Measurements from ENCODE around the gene EPSTI1.

- TF ChIP-seq, protein P1, sequence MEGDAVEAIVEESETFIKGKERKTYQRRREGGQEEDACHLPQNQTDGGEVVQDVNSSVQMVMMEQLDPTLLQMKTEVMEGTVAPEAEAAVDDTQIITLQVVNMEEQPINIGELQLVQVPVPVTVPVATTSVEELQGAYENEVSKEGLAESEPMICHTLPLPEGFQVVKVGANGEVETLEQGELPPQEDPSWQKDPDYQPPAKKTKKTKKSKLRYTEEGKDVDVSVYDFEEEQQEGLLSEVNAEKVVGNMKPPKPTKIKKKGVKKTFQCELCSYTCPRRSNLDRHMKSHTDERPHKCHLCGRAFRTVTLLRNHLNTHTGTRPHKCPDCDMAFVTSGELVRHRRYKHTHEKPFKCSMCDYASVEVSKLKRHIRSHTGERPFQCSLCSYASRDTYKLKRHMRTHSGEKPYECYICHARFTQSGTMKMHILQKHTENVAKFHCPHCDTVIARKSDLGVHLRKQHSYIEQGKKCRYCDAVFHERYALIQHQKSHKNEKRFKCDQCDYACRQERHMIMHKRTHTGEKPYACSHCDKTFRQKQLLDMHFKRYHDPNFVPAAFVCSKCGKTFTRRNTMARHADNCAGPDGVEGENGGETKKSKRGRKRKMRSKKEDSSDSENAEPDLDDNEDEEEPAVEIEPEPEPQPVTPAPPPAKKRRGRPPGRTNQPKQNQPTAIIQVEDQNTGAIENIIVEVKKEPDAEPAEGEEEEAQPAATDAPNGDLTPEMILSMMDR (IDR thresholded peaks at IDR 0.05; ENCODE audit: borderline replicate concordance, extremely low read depth, low read length, poor library complexity, severe bottlenecking): no peak
- no peak for TF ChIP-seq EZH2 (IDR thresholded peaks at IDR 0.05; ENCODE audit: borderline replicate concordance, low read depth, low read length, severe bottlenecking)
Observed at GRCh38 chr13:42996584-42996983, 4.5 kb upstream of the EPSTI1 start.
